PFSK-1 (cell line): ENCODE measurements around the gene SYNE2.

Experiments used
- FOXP2 ChIP-seq: optimal IDR thresholded peaks from 2 replicates; pipeline ENCODE3; 2011; ENCODE audit warnings: borderline replicate concordance, control low read depth, inconsistent platforms; ENCODE audit not compliant: insufficient read depth; ENCODE audit errors: extremely low read length, extremely low read depth
- POLR2AphosphoS5 ChIP-seq: IDR thresholded peaks from 2 replicates; pipeline ENCODE4 v1.6.1; 2012; ENCODE audit warnings: low read depth, mild to moderate bottlenecking, control low read depth, low read length, moderate library complexity
- REST ChIP-seq, 2 experiments: IDR thresholded peaks; 2 replicates each; pipeline versions ENCODE4 v1.6.1 to v1.8.0; 2011 to 2012; ENCODE audit warnings: low read depth in 2 of 2, low read length in 2 of 2, control low read depth in 1 of 2, inconsistent platforms in 1 of 2, mild to moderate bottlenecking in 1 of 2, moderate library complexity in 1 of 2; ENCODE audit not compliant: insufficient read depth in 1 of 2
- SIN3A ChIP-seq: IDR thresholded peaks from 2 replicates; pipeline ENCODE4 v1.6.1; 2012; ENCODE audit warnings: mild to moderate bottlenecking, low read length, moderate library complexity, borderline replicate concordance; ENCODE audit not compliant: insufficient read depth
- TAF1 ChIP-seq: IDR thresholded peaks from 2 replicates; pipeline ENCODE4 v1.6.1; 2012; ENCODE audit warnings: low read length, control low read depth, borderline replicate concordance; ENCODE audit not compliant: insufficient read depth

Gene SYNE2

GRCh38 chr14:64061115-64061514 lies 208.3 kb downstream of the SYNE2 start:
- TF ChIP-seq POLR2AphosphoS5 (no peak), TAF1 (no peak), FOXP2 (no peak), REST (IDR thresholded peaks at IDR 0.05; ENCODE audit: insufficient read depth in 1 of 2, low read depth in 2 of 2, low read length in 2 of 2) (no peak), SIN3A (no peak)

GRCh38 chr14:64061706-64062105 lies 208.9 kb downstream of the SYNE2 start:
- TF ChIP-seq REST (IDR thresholded peaks at IDR 0.05; ENCODE audit: insufficient read depth in 1 of 2, low read depth in 2 of 2, low read length in 2 of 2) (no peak), TAF1 (no peak), POLR2AphosphoS5 (no peak), SIN3A (no peak)

- TF ChIP-seq SIN3A (no peak), TAF1 (no peak), POLR2AphosphoS5 (no peak), REST (IDR thresholded peaks at IDR 0.05; ENCODE audit: insufficient read depth in 1 of 2, low read depth in 2 of 2, low read length in 2 of 2) (no peak), FOXP2 (no peak)
Observed at GRCh38 chr14:64062381-64063115, 209.7 kb downstream of the SYNE2 start.

- TF ChIP-seq REST (IDR thresholded peaks at IDR 0.05; ENCODE audit: insufficient read depth in 1 of 2, low read depth in 2 of 2, low read length in 2 of 2) (no peak), POLR2AphosphoS5 (no peak), FOXP2 (no peak), SIN3A (no peak), TAF1 (no peak)
Observed at GRCh38 chr14:64064447-64064846, 211.6 kb downstream of the SYNE2 start.
